ENCODE measurements around the gene IFT74.
A peak's percentile ranks its signal among the peaks of the same experiment; 100 is the strongest.

The IFT74 gene

GRCh38 chr9:27073841-27074728 is 117.9 kb downstream of the IFT74 start:
- ChIA-PET CTCF (interaction anchor here (0.6 kb wide), 1 partner anchor 19 kb away, joined by 3 read pairs; no protein-coding TSS in a partner anchor), POLR2A (no interaction called here)
- Histone ChIP-seq H3K36me3 (ENCODE audit: control insufficient read depth in 2 of 2, insufficient read depth in 1 of 2, low read length in 2 of 2) (no peaks in the 10 kb centered on the region), H3K4me3 (ENCODE audit: low read depth, low read length) (no peak overlapping the region), H3K27ac (ENCODE audit: extremely low read depth, low read depth, low read length) (no peak overlapping the region), H3K9me3 (ENCODE audit: control insufficient read depth, insufficient read depth, low read depth, low read length) (no peaks in the 10 kb centered on the region), H3K4me1 (ENCODE audit: control insufficient read depth, insufficient read depth, low read length) (0 out of 2 replicates have a peak, but pooled peaks cover 2% of the 10 kb centered on the region)
- no peak for TF ChIP-seq ZNF548 (tag by site-specific recombination; IDR thresholded peaks at IDR 0.05)
- no peak for TF ChIP-seq PRDM4 (tag by site-specific recombination; IDR thresholded peaks at IDR 0.05)
- TF ChIP-seq ZNF473 (tag by site-specific recombination; IDR thresholded peaks at IDR 0.05): no peak
- TF ChIP-seq ZNF416 (tag by site-specific recombination; IDR thresholded peaks at IDR 0.05): no peak
- TF ChIP-seq KLF17 (tag by site-specific recombination; IDR thresholded peaks at IDR 0.05): no peak
- no peak for TF ChIP-seq ZNF311 (tag by site-specific recombination; IDR thresholded peaks at IDR 0.05; ENCODE audit: borderline replicate concordance)
- TF ChIP-seq ZNF560 (tag by site-specific recombination; IDR thresholded peaks at IDR 0.05; ENCODE audit: borderline replicate concordance): no peak
- TF ChIP-seq ZNF530 (tag by site-specific recombination; IDR thresholded peaks at IDR 0.05; ENCODE audit: low read depth): no peak
- no peak for TF ChIP-seq KLF7 (tag by site-specific recombination; IDR thresholded peaks at IDR 0.05; ENCODE audit: borderline replicate concordance)
- no peak for TF ChIP-seq ZNF600 (tag by site-specific recombination; IDR thresholded peaks at IDR 0.05)
- no peak for TF ChIP-seq PBX3 (CRISPR knock-in tag; IDR thresholded peaks at IDR 0.05)

GRCh38 chr9:27078685-27079084 is 122.5 kb downstream of the IFT74 start:
- ChIA-PET CTCF (interaction anchor here (0.6 kb wide), 1 partner anchor 41 kb away, joined by 3 read pairs; no protein-coding TSS in a partner anchor), POLR2A (no interaction called here)
- no peak overlapping the region for H3K4me3 ChIP-seq (ENCODE audit: low read depth, low read length)
- peaks cover 13% of the 10 kb centered on the region; the same call in 1 of the 2 replicates for H3K4me1 ChIP-seq (ENCODE audit: control insufficient read depth, insufficient read depth, low read length)
- no peaks in the 10 kb centered on the region for H3K36me3 ChIP-seq (ENCODE audit: control insufficient read depth in 2 of 2, insufficient read depth in 1 of 2, low read length in 2 of 2)
- 0 out of 2 replicates have a peak overlapping the region, but pooled peaks have one; percentile 11 for H3K27ac ChIP-seq (ENCODE audit: extremely low read depth, low read depth, low read length)
- no peaks in the 10 kb centered on the region for H3K9me3 ChIP-seq (ENCODE audit: control insufficient read depth, insufficient read depth, low read depth, low read length)
- TF ChIP-seq ZBTB48 (tag by site-specific recombination; IDR thresholded peaks at IDR 0.05) (no peak), ZNF26 (tag by site-specific recombination; IDR thresholded peaks at IDR 0.05) (no peak), ZNF416 (tag by site-specific recombination; IDR thresholded peaks at IDR 0.05) (no peak), ZSCAN23 (tag by site-specific recombination; IDR thresholded peaks at IDR 0.05) (no peak), ZSCAN5A (tag by site-specific recombination; IDR thresholded peaks at IDR 0.05) (no peak), YY1 (tag by site-specific recombination; IDR thresholded peaks at IDR 0.05) (no peak), ZNF777 (tag by site-specific recombination; IDR thresholded peaks at IDR 0.05; ENCODE audit: borderline replicate concordance) (no peak), ZNF18 (tag by site-specific recombination; IDR thresholded peaks at IDR 0.05) (no peak), ZNF19 (tag by site-specific recombination; IDR thresholded peaks at IDR 0.05; ENCODE audit: low read depth) (no peak), ZSCAN18 (tag by site-specific recombination; IDR thresholded peaks at IDR 0.05) (no peak), BCL11B (tag by site-specific recombination; IDR thresholded peaks at IDR 0.05; ENCODE audit: low read depth) (no peak), ZNF350 (tag by site-specific recombination; IDR thresholded peaks at IDR 0.05) (no peak)

Measured in HEK293 (cell line).